HepG2 (cell line): ENCODE measurements around the gene MUL1. TPM values are rescaled to one million over a fixed set of nuclear protein-coding genes. Genes with fewer than 3 reads are reported as not detected.

Experiments used
- BRD4 ChIP-seq: sonication (generic); formaldehyde crosslinking; IDR thresholded peaks from 2 replicates; pipeline ENCODE4 v1.4.0; 2020; ENCODE audit warnings: missing genetic modification reagents
- CREB3 ChIP-seq: sonication (generic); formaldehyde crosslinking; IDR thresholded peaks from 2 replicates; pipeline ENCODE4 v1.5.0; 2020; ENCODE audit warnings: missing genetic modification reagents
- E2F1 ChIP-seq: sonication (generic); formaldehyde crosslinking; IDR thresholded peaks from 2 replicates; pipeline ENCODE4 v1.5.0; 2020; ENCODE audit warnings: missing genetic modification reagents
- REL ChIP-seq: sonication (generic); formaldehyde crosslinking; conservative IDR thresholded peaks from 2 replicates; pipeline ENCODE4 v1.8.0; 2022; ENCODE audit warnings: mild to moderate bottlenecking, missing genetic modification reagents, moderate library complexity
- TEAD2 ChIP-seq: sonication (generic); formaldehyde crosslinking; IDR thresholded peaks from 2 replicates; pipeline ENCODE4 v1.9.0; 2021; ENCODE audit warnings: missing genetic modification reagents
- THAP9 ChIP-seq: sonication (generic); formaldehyde crosslinking; IDR thresholded peaks from 2 replicates; pipeline ENCODE4; 2020; ENCODE audit warnings: missing genetic modification reagents, mild to moderate bottlenecking, borderline replicate concordance
- ZBTB43 ChIP-seq: sonication (generic); formaldehyde crosslinking; conservative IDR thresholded peaks from 2 replicates; pipeline ENCODE4 v1.4.0; 2020; ENCODE audit warnings: missing genetic modification reagents
- ZFP90 ChIP-seq: sonication (generic); formaldehyde crosslinking; IDR thresholded peaks from 2 replicates; pipeline ENCODE4 v1.8.0; 2022; ENCODE audit warnings: missing genetic modification reagents, mild to moderate bottlenecking, inconsistent platforms, borderline replicate concordance
- ZNF30 ChIP-seq: sonication (generic); formaldehyde crosslinking; IDR thresholded peaks from 2 replicates; pipeline ENCODE4 v1.5.0; 2020; ENCODE audit warnings: mild to moderate bottlenecking, missing genetic modification reagents
- ZNF354B ChIP-seq: sonication (generic); formaldehyde crosslinking; IDR thresholded peaks from 2 replicates; pipeline ENCODE4 v1.8.0; 2022; ENCODE audit warnings: mild to moderate bottlenecking, missing genetic modification reagents
- ZNF503 ChIP-seq: sonication (generic); formaldehyde crosslinking; IDR thresholded peaks from 2 replicates; pipeline ENCODE4 v1.4.0; 2020; ENCODE audit warnings: missing genetic modification reagents
- ZNF556 ChIP-seq: sonication (generic); formaldehyde crosslinking; IDR thresholded peaks from 2 replicates; pipeline ENCODE4 v1.4.0; 2020; ENCODE audit warnings: mild to moderate bottlenecking, missing genetic modification reagents, borderline replicate concordance
- ZNF576 ChIP-seq: sonication (generic); formaldehyde crosslinking; IDR thresholded peaks from 2 replicates; pipeline ENCODE4 v1.4.0; 2020; ENCODE audit warnings: mild to moderate bottlenecking, missing genetic modification reagents
- ZSCAN5A ChIP-seq: sonication (generic); formaldehyde crosslinking; IDR thresholded peaks from 2 replicates; pipeline ENCODE4 v1.8.0; 2022; ENCODE audit warnings: mild to moderate bottlenecking, missing genetic modification reagents, borderline replicate concordance
- polyA plus RNA-seq, 8 experiments: library from polyadenylated mRNA; depleted of rRNA in 3 of 8; stranded (reverse) in 7 of 8; unstranded in 1 of 8; fragments of >200 nt; fragmentation: Illumina TruSeq in 4 of 8; extraction: Trizol in 4 of 8; gene quantifications; 2 replicates each; pipeline versions ENCODE4 v1.2.1 to v1.2.3, GENCODE V29; 2011 to 2016; ENCODE audit warnings: low read depth in 4 of 8, missing spikeins in 1 of 8, mixed read lengths in 1 of 8; ENCODE audit not compliant: insufficient read depth in 1 of 8
- total RNA-seq, 5 experiments: library from RNA; depleted of rRNA; stranded (reverse); fragments of >200 nt; fragmentation: Illumina TruSeq; extraction: Trizol; gene quantifications; 2 replicates each; pipeline ENCODE4 v1.2.3, GENCODE V29; 2016; ENCODE audit warnings: low read depth in 1 of 5

Gene MUL1
- total and polyA plus RNA-seq, 2 of the 13 experiments (the other 11 are each of a cell fraction or from before 2014, with no cell fraction given): 21.5 to 26.5 TPM

- TF ChIP-seq BRD4 (CRISPR knock-in tag) (peak; percentile 72; the same call in 1 of the 2 replicates), CREB3 (CRISPR knock-in tag) (0 out of 2 replicates have a peak, but pooled peaks have one; percentile 81), TEAD2 (CRISPR knock-in tag) (no peak), E2F1 (CRISPR knock-in tag) (peak; percentile 76), ZNF556 (CRISPR knock-in tag) (peak; percentile 42; the same call in 1 of the 2 replicates), ZNF354B (CRISPR knock-in tag) (0 out of 2 replicates have a peak, but pooled peaks have one; percentile 35), ZNF503 (CRISPR knock-in tag) (peak; percentile 54; the same call in 1 of the 2 replicates), ZFP90 (CRISPR knock-in tag) (peak; percentile 85), REL (no peak), ZNF30 (CRISPR knock-in tag) (no peak), ZNF576 (no peak), ZBTB43 (CRISPR knock-in tag) (0 out of 2 replicates have a peak, but pooled peaks have one; percentile 62), THAP9 (CRISPR knock-in tag) (peak; percentile 98), ZSCAN5A (CRISPR knock-in tag) (peak; percentile 25; the same call in 1 of the 2 replicates)
Observed at GRCh38 chr1:20507564-20508410, at the start of gene MUL1 (continued).
